ENCODE measurements around the gene NTN4. TPM values are rescaled to one million over a fixed set of nuclear protein-coding genes. Genes with fewer than 3 reads are reported as not detected.

Gene NTN4
- polyA plus RNA-seq, 1 donor (not counting 4 experiments of a cell fraction or from before 2014, with no cell fraction given): 8.3 TPM

- H2AFZ ChIP-seq (ENCODE audit: control insufficient read depth, low read length): no peak overlapping the region
- TF ChIP-seq EZH2 (IDR thresholded peaks at IDR 0.05; ENCODE audit: low read length) (no peak), CTCF (optimal IDR thresholded peaks at IDR 0.05 in 1 of 3, IDR thresholded peaks at IDR 0.05 in 1 of 3, conservative IDR thresholded peaks at IDR 0.05 in 1 of 3; ENCODE audit: extremely low read depth in 1 of 3, insufficient read depth in 2 of 3, low read length in 3 of 3) (no peak)
- no peak overlapping the region for H3K4me2 ChIP-seq (ENCODE audit: control insufficient read depth, extremely low read depth, insufficient read depth, low read depth, low read length)
- H4K20me1 ChIP-seq (ENCODE audit: control insufficient read depth, extremely low read depth, insufficient read depth, low read length): no peaks in the 10 kb centered on the region
- H3K4me3 ChIP-seq (ENCODE audit: control insufficient read depth in 2 of 3, extremely low read depth in 1 of 3, insufficient read depth in 2 of 3, low read depth in 1 of 3, low read length in 3 of 3): no peak overlapping the region
- dilution Hi-C loops (cut with MboI; ENCODE audit: extremely low pct_ligation_motif_present, low sequenced_read_pairs): no loop called here
- no peak overlapping the region for H3K9ac ChIP-seq (ENCODE audit: control insufficient read depth, extremely low read depth, insufficient read depth, low read length)
- H3K79me2 ChIP-seq (ENCODE audit: control insufficient read depth, insufficient read depth, low read length): no peaks in the 10 kb centered on the region
- H3K27me3 ChIP-seq (ENCODE audit: control insufficient read depth, extremely low read depth, insufficient read depth, low read length): no peaks in the 10 kb centered on the region
- FAIRE-seq (no peak), DNase-seq (ENCODE audit: low read depth, low spot score) (no peak)
- H3K4me1 ChIP-seq (ENCODE audit: control insufficient read depth, extremely low read depth, insufficient read depth, low read length): no peaks in the 10 kb centered on the region
- H3K9me3 ChIP-seq (ENCODE audit: control insufficient read depth, low read depth, low read length): no peaks in the 10 kb centered on the region
- H3K27ac ChIP-seq (ENCODE audit: control insufficient read depth, insufficient read depth, low read length): no peak overlapping the region
- no peaks in the 10 kb centered on the region for H3K36me3 ChIP-seq (ENCODE audit: control insufficient read depth in 2 of 2, extremely low read depth in 1 of 2, insufficient read depth in 2 of 2, low read length in 2 of 2)
- H3K9me1 ChIP-seq (ENCODE audit: control insufficient read depth, extremely low read depth, insufficient read depth, low read length): no peaks in the 10 kb centered on the region
Measured at GRCh38 chr12:95641299-95641952, 149.1 kb downstream of the NTN4 start.

GRCh38 chr12:95640516-95640915 lies 150.0 kb downstream of the NTN4 start:
- TF ChIP-seq EZH2 (IDR thresholded peaks at IDR 0.05; ENCODE audit: low read length) (no peak), CTCF (optimal IDR thresholded peaks at IDR 0.05 in 1 of 3, IDR thresholded peaks at IDR 0.05 in 1 of 3, conservative IDR thresholded peaks at IDR 0.05 in 1 of 3; ENCODE audit: extremely low read depth in 1 of 3, insufficient read depth in 2 of 3, low read length in 3 of 3) (no peak)
- Histone ChIP-seq H3K27me3 (ENCODE audit: control insufficient read depth, extremely low read depth, insufficient read depth, low read length) (no peaks in the 10 kb centered on the region), H3K4me3 (ENCODE audit: control insufficient read depth in 2 of 3, extremely low read depth in 1 of 3, insufficient read depth in 2 of 3, low read depth in 1 of 3, low read length in 3 of 3) (no peak overlapping the region), H3K27ac (ENCODE audit: control insufficient read depth, insufficient read depth, low read length) (no peak overlapping the region), H3K9me3 (ENCODE audit: control insufficient read depth, low read depth, low read length) (no peaks in the 10 kb centered on the region), H3K36me3 (ENCODE audit: control insufficient read depth in 2 of 2, extremely low read depth in 1 of 2, insufficient read depth in 2 of 2, low read length in 2 of 2) (no peaks in the 10 kb centered on the region), H4K20me1 (ENCODE audit: control insufficient read depth, extremely low read depth, insufficient read depth, low read length) (no peaks in the 10 kb centered on the region), H3K4me2 (ENCODE audit: control insufficient read depth, extremely low read depth, insufficient read depth, low read depth, low read length) (no peak overlapping the region), H3K9me1 (ENCODE audit: control insufficient read depth, extremely low read depth, insufficient read depth, low read length) (no peaks in the 10 kb centered on the region), H2AFZ (ENCODE audit: control insufficient read depth, low read length) (no peak overlapping the region), H3K79me2 (ENCODE audit: control insufficient read depth, insufficient read depth, low read length) (no peaks in the 10 kb centered on the region), H3K4me1 (ENCODE audit: control insufficient read depth, extremely low read depth, insufficient read depth, low read length) (peaks cover 1% of the 10 kb centered on the region), H3K9ac (ENCODE audit: control insufficient read depth, extremely low read depth, insufficient read depth, low read length) (no peak overlapping the region)
- FAIRE-seq (no peak), DNase-seq (ENCODE audit: low read depth, low spot score) (no peak)
- dilution Hi-C loops (cut with MboI; ENCODE audit: extremely low pct_ligation_motif_present, low sequenced_read_pairs): no loop called here
